ENCODE measurements around the gene EFNB2.

Gene EFNB2

DNA sequence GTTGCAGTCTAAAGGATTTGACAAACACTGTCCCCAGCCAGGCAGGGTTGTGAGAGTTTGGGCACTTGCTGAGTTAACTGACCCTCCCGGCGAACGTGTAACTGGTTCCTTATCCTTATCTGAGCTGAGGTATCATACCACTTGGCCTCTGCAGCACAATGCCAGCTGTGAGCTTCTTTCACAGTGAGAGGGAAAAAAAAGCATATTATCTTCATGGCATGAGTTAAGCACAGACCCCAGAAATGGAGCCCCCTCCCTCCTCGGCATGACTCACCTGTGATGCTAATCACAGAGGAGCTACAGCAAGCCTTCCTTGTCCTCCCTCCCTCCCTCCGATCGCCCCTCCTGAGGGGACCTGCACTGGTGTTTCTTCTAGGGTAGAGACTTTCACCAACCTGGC is 60.5 kb downstream of the EFNB2 start:
- POLR2A ChIA-PET = no interaction called here
- Histone ChIP-seq H3K27ac (ENCODE audit: extremely low read depth, low read depth, low read length) (no peak overlapping the region), H3K4me3 (ENCODE audit: low read depth, low read length) (no peak overlapping the region), H3K36me3 (ENCODE audit: control insufficient read depth in 2 of 2, insufficient read depth in 1 of 2, low read length in 2 of 2) (no peaks in the 10 kb centered on the region), H3K4me1 (ENCODE audit: control insufficient read depth, insufficient read depth, low read length) (0 out of 2 replicates have a peak, but pooled peaks cover 2% of the 10 kb centered on the region), H3K9me3 (ENCODE audit: control insufficient read depth, insufficient read depth, low read depth, low read length) (no peaks in the 10 kb centered on the region)
- TF ChIP-seq, protein P1, sequence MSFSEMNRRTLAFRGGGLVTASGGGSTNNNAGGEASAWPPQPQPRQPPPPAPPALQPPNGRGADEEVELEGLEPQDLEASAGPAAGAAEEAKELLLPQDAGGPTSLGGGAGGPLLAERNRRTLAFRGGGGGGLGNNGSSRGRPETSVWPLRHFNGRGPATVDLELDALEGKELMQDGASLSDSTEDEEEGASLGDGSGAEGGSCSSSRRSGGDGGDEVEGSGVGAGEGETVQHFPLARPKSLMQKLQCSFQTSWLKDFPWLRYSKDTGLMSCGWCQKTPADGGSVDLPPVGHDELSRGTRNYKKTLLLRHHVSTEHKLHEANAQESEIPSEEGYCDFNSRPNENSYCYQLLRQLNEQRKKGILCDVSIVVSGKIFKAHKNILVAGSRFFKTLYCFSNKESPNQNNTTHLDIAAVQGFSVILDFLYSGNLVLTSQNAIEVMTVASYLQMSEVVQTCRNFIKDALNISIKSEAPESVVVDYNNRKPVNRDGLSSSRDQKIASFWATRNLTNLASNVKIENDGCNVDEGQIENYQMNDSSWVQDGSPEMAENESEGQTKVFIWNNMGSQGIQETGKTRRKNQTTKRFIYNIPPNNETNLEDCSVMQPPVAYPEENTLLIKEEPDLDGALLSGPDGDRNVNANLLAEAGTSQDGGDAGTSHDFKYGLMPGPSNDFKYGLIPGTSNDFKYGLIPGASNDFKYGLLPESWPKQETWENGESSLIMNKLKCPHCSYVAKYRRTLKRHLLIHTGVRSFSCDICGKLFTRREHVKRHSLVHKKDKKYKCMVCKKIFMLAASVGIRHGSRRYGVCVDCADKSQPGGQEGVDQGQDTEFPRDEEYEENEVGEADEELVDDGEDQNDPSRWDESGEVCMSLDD (tag by site-specific recombination; IDR thresholded peaks at IDR 0.05) = no peak
- TF ChIP-seq ZFP69B (tag by site-specific recombination; IDR thresholded peaks at IDR 0.05) = no peak
- TF ChIP-seq ZNF768 (tag by site-specific recombination; IDR thresholded peaks at IDR 0.05) = no peak
- no peak for TF ChIP-seq ZNF274 (IDR thresholded peaks at IDR 0.05; ENCODE audit: low read length)
- TF ChIP-seq ZNF274 (tag by site-specific recombination; IDR thresholded peaks at IDR 0.05; ENCODE audit: borderline replicate concordance) = no peak
- CTCF ChIA-PET = interaction anchor here (0.6 kb wide), 1 partner anchor 1227 kb away, joined by 4 read pairs; no protein-coding TSS in a partner anchor

DNA sequence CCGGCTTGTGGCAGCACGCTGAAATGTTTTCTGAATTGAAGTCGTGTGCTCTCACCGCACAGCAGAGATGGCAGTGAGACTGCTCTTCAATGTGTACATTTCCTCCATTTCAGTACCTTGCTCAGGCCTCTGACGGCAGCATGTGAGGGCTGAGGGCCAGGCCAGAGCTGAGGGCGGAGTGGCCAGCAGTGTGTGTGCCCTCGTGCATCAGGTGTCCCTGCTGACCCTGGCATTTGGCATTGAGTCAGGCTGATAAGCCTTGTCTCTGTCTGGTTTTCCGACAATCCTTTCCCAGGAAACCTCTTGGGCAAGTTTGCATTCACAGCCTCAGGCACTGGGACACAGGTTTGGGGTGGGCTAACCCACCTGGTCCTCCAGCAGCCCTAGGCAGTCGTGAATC is 62.3 kb downstream of the EFNB2 start:
- POLR2A ChIA-PET = no interaction called here
- Histone ChIP-seq H3K9me3 (ENCODE audit: control insufficient read depth, insufficient read depth, low read depth, low read length) (no peaks in the 10 kb centered on the region), H3K27ac (ENCODE audit: extremely low read depth, low read depth, low read length) (no peak overlapping the region; the same call in 1 of the 2 replicates), H3K4me1 (ENCODE audit: control insufficient read depth, insufficient read depth, low read length) (0 out of 2 replicates have a peak, but pooled peaks cover 2% of the 10 kb centered on the region), H3K4me3 (ENCODE audit: low read depth, low read length) (no peak overlapping the region), H3K36me3 (ENCODE audit: control insufficient read depth in 2 of 2, insufficient read depth in 1 of 2, low read length in 2 of 2) (no peaks in the 10 kb centered on the region)
- CTCF ChIA-PET = no interaction called here
- no peak for TF ChIP-seq ZNF311 (tag by site-specific recombination; IDR thresholded peaks at IDR 0.05; ENCODE audit: borderline replicate concordance)
- no peak for TF ChIP-seq ZNF548 (tag by site-specific recombination; IDR thresholded peaks at IDR 0.05)
- TF ChIP-seq ZNF248 (tag by site-specific recombination; IDR thresholded peaks at IDR 0.05) = no peak
- no peak for TF ChIP-seq MEIS1 (CRISPR knock-in tag; IDR thresholded peaks at IDR 0.05; ENCODE audit: borderline replicate concordance)
- no peak for TF ChIP-seq ZNF274 (IDR thresholded peaks at IDR 0.05; ENCODE audit: low read length)
- TF ChIP-seq ZNF274 (tag by site-specific recombination; IDR thresholded peaks at IDR 0.05; ENCODE audit: borderline replicate concordance) = no peak
- TF ChIP-seq SCRT1 (tag by site-specific recombination; IDR thresholded peaks at IDR 0.05; ENCODE audit: borderline replicate concordance) = no peak
- TF ChIP-seq ZNF768 (tag by site-specific recombination; IDR thresholded peaks at IDR 0.05) = no peak
- TF ChIP-seq ZNF600 (tag by site-specific recombination; IDR thresholded peaks at IDR 0.05) = no peak
- no peak for TF ChIP-seq ZNF561 (tag by site-specific recombination; IDR thresholded peaks at IDR 0.05; ENCODE audit: borderline replicate concordance)
- no peak for TF ChIP-seq ZNF223 (tag by site-specific recombination; IDR thresholded peaks at IDR 0.05)
- no peak for TF ChIP-seq ZNF423 (tag by site-specific recombination; IDR thresholded peaks at IDR 0.05)
- TF ChIP-seq ZNF677 (tag by site-specific recombination; IDR thresholded peaks at IDR 0.05) = no peak
- TF ChIP-seq, protein P2, sequence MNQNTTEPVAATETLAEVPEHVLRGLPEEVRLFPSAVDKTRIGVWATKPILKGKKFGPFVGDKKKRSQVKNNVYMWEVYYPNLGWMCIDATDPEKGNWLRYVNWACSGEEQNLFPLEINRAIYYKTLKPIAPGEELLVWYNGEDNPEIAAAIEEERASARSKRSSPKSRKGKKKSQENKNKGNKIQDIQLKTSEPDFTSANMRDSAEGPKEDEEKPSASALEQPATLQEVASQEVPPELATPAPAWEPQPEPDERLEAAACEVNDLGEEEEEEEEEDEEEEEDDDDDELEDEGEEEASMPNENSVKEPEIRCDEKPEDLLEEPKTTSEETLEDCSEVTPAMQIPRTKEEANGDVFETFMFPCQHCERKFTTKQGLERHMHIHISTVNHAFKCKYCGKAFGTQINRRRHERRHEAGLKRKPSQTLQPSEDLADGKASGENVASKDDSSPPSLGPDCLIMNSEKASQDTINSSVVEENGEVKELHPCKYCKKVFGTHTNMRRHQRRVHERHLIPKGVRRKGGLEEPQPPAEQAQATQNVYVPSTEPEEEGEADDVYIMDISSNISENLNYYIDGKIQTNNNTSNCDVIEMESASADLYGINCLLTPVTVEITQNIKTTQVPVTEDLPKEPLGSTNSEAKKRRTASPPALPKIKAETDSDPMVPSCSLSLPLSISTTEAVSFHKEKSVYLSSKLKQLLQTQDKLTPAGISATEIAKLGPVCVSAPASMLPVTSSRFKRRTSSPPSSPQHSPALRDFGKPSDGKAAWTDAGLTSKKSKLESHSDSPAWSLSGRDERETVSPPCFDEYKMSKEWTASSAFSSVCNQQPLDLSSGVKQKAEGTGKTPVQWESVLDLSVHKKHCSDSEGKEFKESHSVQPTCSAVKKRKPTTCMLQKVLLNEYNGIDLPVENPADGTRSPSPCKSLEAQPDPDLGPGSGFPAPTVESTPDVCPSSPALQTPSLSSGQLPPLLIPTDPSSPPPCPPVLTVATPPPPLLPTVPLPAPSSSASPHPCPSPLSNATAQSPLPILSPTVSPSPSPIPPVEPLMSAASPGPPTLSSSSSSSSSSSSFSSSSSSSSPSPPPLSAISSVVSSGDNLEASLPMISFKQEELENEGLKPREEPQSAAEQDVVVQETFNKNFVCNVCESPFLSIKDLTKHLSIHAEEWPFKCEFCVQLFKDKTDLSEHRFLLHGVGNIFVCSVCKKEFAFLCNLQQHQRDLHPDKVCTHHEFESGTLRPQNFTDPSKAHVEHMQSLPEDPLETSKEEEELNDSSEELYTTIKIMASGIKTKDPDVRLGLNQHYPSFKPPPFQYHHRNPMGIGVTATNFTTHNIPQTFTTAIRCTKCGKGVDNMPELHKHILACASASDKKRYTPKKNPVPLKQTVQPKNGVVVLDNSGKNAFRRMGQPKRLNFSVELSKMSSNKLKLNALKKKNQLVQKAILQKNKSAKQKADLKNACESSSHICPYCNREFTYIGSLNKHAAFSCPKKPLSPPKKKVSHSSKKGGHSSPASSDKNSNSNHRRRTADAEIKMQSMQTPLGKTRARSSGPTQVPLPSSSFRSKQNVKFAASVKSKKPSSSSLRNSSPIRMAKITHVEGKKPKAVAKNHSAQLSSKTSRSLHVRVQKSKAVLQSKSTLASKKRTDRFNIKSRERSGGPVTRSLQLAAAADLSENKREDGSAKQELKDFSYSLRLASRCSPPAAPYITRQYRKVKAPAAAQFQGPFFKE (tag by site-specific recombination; IDR thresholded peaks at IDR 0.05; ENCODE audit: borderline replicate concordance) = no peak
- TF ChIP-seq ZNF571 (tag by site-specific recombination; IDR thresholded peaks at IDR 0.05) = no peak
- no peak for TF ChIP-seq ZXDB (tag by site-specific recombination; IDR thresholded peaks at IDR 0.05)
- TF ChIP-seq ZFHX2 (tag by site-specific recombination; conservative IDR thresholded peaks at IDR 0.05) = no peak
- TF ChIP-seq ZNF10 (tag by site-specific recombination; IDR thresholded peaks at IDR 0.05) = no peak
- TF ChIP-seq REPIN1 (tag by site-specific recombination; IDR thresholded peaks at IDR 0.05; ENCODE audit: low read depth) = no peak
- TF ChIP-seq, protein P3, sequence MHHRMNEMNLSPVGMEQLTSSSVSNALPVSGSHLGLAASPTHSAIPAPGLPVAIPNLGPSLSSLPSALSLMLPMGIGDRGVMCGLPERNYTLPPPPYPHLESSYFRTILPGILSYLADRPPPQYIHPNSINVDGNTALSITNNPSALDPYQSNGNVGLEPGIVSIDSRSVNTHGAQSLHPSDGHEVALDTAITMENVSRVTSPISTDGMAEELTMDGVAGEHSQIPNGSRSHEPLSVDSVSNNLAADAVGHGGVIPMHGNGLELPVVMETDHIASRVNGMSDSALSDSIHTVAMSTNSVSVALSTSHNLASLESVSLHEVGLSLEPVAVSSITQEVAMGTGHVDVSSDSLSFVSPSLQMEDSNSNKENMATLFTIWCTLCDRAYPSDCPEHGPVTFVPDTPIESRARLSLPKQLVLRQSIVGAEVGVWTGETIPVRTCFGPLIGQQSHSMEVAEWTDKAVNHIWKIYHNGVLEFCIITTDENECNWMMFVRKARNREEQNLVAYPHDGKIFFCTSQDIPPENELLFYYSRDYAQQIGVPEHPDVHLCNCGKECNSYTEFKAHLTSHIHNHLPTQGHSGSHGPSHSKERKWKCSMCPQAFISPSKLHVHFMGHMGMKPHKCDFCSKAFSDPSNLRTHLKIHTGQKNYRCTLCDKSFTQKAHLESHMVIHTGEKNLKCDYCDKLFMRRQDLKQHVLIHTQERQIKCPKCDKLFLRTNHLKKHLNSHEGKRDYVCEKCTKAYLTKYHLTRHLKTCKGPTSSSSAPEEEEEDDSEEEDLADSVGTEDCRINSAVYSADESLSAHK (tag by site-specific recombination; IDR thresholded peaks at IDR 0.05) = no peak
- no peak for TF ChIP-seq ZBTB21 (tag by site-specific recombination; IDR thresholded peaks at IDR 0.05)
